HG03108 (cell line): ENCODE results near the gene CCDC15.
A peak's percentile ranks its signal among the peaks of the same experiment; 100 is the strongest.

Experiments used
- ATAC-seq: cut with Tn5 transposase; IDR thresholded peaks from one replicate; pipeline ENCODE4 v1.9.1; 2021; ENCODE audit warnings: moderate library complexity; ENCODE audit not compliant: unreplicated experiment

Gene CCDC15

GRCh38 chr11:124953753-124954589, at the start of gene CCDC15:
Gene CCDC15 (plus strand): TSS chr11:124954202. CDS start chr11:124954733, 531 bp downstream.
- peak; percentile 100 for ATAC-seq

GRCh38 chr11:124915541-124916369, 38.2 kb upstream of the CCDC15 start:
- no peak for ATAC-seq

- no peak for ATAC-seq
Measured at GRCh38 chr11:124916370-124916710, 37.7 kb upstream of the CCDC15 start.

GRCh38 chr11:124917115-124917637, 36.8 kb upstream of the CCDC15 start:
- ATAC-seq = no peak

GRCh38 chr11:124918950-124919349, 35.1 kb upstream of the CCDC15 start, which contains the start of gene HEPN1:
Gene HEPN1 (plus strand): TSS chr11:124919250.
- ATAC-seq = no peak

GRCh38 chr11:124919898-124920297, 34.1 kb upstream of the CCDC15 start:
- ATAC-seq = no peak

- ATAC-seq = no peak
Measured at GRCh38 chr11:124920356-124920755, 33.6 kb upstream of the CCDC15 start.

GRCh38 chr11:124920870-124921609, 33.0 kb upstream of the CCDC15 start:
- peak; percentile 53 for ATAC-seq

- no peak for ATAC-seq
Measured at GRCh38 chr11:124922831-124923230, 31.2 kb upstream of the CCDC15 start.

GRCh38 chr11:124923296-124923695, 30.7 kb upstream of the CCDC15 start:
- no peak for ATAC-seq

GRCh38 chr11:124928942-124929665, 24.9 kb upstream of the CCDC15 start:
- ATAC-seq = no peak

- no peak for ATAC-seq
Measured at GRCh38 chr11:124930799-124931198, 23.2 kb upstream of the CCDC15 start.

- ATAC-seq = no peak
Measured at GRCh38 chr11:124934862-124935547, 19.0 kb upstream of the CCDC15 start.

GRCh38 chr11:124935548-124936514, 18.2 kb upstream of the CCDC15 start, which contains the start of gene HEPACAM:
Gene HEPACAM (minus strand): TSS chr11:124936047. CDS start chr11:124936006, 41 bp downstream.
- ATAC-seq = no peak

- ATAC-seq = no peak
Measured at GRCh38 chr11:124937336-124937935, 16.6 kb upstream of the CCDC15 start.

- ATAC-seq = no peak
Measured at GRCh38 chr11:124938206-124938765, 15.7 kb upstream of the CCDC15 start.

GRCh38 chr11:124938970-124939369, 15.0 kb upstream of the CCDC15 start:
- no peak for ATAC-seq

- ATAC-seq = no peak
Measured at GRCh38 chr11:124941703-124942102, 12.3 kb upstream of the CCDC15 start.
